ENCODE measurements around the gene RALB.
A peak's percentile ranks its signal among the peaks of the same experiment; 100 is the strongest.

RALB gene

DNA sequence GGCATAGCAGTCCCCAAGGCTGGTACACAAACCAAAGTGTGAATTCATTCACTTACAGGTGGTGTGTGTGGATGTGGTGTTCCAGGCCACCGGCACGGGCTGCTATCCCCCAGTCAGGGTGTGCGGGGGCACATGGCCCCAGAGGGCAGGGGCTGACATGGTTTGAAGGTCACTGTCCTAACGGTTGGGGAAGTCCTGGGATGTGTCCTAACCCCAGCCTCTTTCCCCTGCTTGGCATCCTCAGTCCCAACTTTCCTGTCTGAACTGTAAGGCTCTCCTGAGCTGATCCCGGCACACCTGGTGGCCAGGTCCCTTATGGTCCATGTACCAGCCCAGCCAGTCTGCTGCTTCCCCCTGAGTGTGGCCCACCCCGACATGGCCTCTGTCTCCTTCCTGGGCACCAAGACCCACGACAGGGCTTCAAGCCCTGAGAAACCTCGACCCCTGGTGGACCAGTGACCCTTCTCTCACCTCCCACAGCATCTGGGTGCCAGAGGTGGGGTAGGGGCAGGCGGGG, 27.0 kb upstream of the RALB start:
- TF ChIP-seq, protein P1, sequence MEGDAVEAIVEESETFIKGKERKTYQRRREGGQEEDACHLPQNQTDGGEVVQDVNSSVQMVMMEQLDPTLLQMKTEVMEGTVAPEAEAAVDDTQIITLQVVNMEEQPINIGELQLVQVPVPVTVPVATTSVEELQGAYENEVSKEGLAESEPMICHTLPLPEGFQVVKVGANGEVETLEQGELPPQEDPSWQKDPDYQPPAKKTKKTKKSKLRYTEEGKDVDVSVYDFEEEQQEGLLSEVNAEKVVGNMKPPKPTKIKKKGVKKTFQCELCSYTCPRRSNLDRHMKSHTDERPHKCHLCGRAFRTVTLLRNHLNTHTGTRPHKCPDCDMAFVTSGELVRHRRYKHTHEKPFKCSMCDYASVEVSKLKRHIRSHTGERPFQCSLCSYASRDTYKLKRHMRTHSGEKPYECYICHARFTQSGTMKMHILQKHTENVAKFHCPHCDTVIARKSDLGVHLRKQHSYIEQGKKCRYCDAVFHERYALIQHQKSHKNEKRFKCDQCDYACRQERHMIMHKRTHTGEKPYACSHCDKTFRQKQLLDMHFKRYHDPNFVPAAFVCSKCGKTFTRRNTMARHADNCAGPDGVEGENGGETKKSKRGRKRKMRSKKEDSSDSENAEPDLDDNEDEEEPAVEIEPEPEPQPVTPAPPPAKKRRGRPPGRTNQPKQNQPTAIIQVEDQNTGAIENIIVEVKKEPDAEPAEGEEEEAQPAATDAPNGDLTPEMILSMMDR (IDR thresholded peaks at IDR 0.05; ENCODE audit: borderline replicate concordance, insufficient read depth, low read depth, low read length) = no peak
- no peak overlapping the region for H3K4me3 ChIP-seq (ENCODE audit: low read depth, low read length)

DNA sequence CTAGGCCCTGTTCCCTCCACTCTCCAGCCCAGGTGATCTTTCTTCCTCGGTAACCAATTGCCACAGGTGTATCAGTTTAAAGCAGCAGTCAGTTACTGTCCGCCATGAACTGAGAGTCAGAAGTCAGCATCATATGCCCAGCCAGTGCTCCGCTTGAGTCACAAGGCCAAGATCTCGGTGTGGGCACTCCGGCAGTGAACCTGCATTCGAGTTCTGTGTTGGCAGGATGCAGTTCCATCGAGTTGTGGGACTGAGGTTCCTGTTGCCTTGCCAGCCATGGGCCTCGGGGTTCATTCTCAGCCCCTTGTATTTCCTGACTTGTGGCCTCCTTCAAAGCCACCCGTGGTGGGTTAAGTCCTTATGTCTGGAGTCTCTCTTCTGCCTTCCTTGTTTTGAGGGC, 26.3 kb upstream of the RALB start:
- H3K4me3 ChIP-seq (ENCODE audit: low read depth, low read length) = no peak overlapping the region
- TF ChIP-seq, protein P1 (IDR thresholded peaks at IDR 0.05; ENCODE audit: borderline replicate concordance, insufficient read depth, low read depth, low read length) = no peak

DNA sequence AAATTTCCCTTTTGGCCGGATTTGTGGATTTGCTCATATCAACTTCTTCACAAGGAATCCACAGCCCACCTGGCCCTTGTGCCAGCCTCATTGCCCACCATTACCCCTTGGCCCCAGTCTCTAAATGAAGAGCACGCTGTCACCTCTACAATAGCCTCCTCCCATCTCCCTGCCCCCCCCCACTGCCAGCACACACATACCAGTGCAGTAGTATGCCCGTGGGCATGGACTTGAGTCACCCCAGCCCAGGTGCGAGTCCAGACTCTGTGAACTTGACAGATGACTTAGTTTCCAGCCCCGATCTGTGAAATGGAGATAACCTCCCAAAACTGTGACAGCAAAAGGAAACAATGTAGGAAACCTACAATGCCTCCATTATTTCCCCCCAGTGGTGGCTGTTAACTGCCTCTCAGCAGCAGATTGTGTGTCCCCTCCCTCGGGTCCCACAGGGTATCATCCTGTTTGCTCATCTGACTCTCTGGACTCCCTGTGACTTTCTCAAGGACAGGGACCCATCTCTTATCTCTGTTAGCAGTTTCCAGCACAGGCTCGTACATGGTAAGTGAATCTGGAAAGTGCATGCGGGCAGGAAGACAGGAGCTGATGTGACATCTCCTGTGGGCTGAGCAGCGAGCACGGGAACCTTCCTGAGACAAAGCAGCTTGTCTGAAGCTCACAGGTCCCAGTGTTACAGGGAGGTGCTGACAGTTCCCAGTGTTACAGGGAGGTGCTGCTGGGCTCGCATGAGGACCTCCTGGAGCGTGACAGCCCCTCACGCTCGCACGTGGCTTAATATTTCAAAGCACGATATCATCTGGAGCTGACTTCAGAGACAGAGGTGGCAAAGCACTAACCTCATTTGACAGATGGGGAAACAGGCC, 25.3 kb upstream of the RALB start:
- TF ChIP-seq, protein P1 (IDR thresholded peaks at IDR 0.05; ENCODE audit: borderline replicate concordance, insufficient read depth, low read depth, low read length) = no peak
- H3K4me3 ChIP-seq (ENCODE audit: low read depth, low read length) = no peak overlapping the region

DNA sequence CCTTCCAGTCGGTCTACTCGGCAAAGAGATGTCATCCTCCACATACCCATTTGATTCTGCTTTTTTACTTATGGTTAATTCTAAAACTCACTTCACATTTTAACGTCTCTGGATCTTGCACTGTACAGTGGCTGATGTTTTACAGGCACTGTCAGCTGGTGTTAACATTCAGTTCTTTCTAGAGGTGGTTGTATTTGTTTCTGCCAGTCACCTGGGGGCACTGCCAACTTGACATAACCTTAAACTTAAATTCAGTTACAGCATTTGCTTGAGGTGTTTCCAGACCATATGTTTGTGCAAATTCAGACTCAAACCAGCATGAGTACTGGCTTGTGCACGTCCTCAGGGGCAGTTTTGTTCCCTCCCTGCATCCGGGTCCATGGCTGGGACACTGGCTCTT, 24.1 kb upstream of the RALB start:
- TF ChIP-seq, protein P1 (IDR thresholded peaks at IDR 0.05; ENCODE audit: borderline replicate concordance, insufficient read depth, low read depth, low read length) = no peak
- no peak overlapping the region for H3K4me3 ChIP-seq (ENCODE audit: low read depth, low read length)

DNA sequence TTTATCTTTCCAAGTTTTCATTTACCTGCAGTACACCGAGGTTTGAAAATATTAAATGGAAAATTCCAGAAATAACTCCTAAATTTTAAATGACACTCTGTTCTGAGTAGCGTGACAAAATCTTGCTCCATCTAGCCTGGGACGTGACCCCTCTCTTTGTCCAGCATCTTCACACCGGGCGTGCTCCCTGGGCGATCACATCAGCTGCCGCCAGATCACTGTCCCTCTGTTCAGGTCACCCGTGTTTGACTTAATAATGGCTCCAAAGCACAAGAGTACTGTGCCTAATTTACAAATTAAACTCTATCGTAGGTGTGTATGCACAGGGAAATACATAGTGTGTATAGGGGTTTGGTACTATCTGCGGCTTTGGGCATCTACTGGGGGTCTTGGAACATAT, 23.3 kb upstream of the RALB start:
- TF ChIP-seq, protein P1 (IDR thresholded peaks at IDR 0.05; ENCODE audit: borderline replicate concordance, insufficient read depth, low read depth, low read length) = no peak
- no peak overlapping the region for H3K4me3 ChIP-seq (ENCODE audit: low read depth, low read length)

DNA sequence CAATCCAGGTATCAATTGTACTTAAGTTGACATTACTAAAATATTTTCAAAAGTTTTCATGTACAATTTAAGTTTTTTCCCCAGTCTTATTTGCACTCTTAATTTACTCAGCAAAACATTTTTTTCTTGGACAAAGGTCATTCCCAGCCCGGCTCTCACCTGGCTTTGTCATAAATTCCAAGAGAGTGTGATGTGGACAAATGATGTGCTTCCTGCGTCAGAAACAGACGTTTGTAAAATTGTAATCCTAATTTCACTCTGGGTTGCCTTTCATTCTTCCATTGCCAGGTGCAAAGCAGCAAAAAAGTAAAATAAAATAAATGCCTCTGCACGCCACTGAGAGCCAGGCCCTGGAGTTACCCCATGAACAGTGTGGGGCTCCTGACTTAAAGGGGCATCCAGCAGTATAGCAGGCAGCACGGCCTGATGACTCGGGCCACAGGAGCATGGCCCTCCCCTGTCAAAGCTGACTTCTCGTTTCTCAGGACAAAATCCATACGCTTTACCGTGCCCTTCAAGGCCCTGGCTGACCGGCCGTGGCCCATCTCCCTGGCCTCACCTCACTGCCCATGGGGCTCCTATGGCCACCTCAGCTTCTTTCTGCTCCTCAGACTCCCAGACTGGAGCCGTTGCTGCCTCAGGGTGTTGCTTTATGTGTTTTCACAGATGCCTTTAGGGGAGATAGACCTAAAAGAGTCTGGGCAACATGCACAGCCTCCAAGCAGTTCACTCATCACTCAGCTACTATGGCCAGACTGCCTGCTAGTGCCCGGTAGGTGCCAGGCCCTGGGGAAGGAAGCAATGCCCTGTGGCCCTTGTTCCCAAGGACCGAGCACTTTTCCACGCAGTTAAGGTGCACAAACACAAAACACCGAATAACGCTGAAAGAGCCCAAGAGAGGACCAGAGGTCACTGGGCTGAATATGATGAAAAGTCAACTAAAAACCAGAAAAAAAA, 21.9 kb upstream of the RALB start:
- peak overlapping the region; percentile 59 for H3K4me3 ChIP-seq (ENCODE audit: low read depth, low read length)
- TF ChIP-seq, protein P1 (IDR thresholded peaks at IDR 0.05; ENCODE audit: borderline replicate concordance, insufficient read depth, low read depth, low read length) = no peak

All from GM12875 (cell line).